SK-N-SH treated with all-trans-retinoic acid at 6 μM for 48 hours (cell line): ENCODE measurements around the gene GBP4.

ENCODE experiments used
- ATAC-seq: fragments of 200-7000 bp; cut with Tn5 transposase; 3 replicates; pipeline ENCODE4 v1.9.1; 2020; ENCODE audit warnings: mild to moderate bottlenecking, moderate library complexity
- ARNTL ChIP-seq: fragments of 450-650 bp; formaldehyde crosslinking; IDR thresholded peaks from 2 replicates; pipeline ENCODE4 v1.5.0; 2020; ENCODE audit warnings: low read depth, mild to moderate bottlenecking, moderate library complexity, borderline replicate concordance
- CSRNP3 ChIP-seq: fragments of 250-450 bp; sonication (Bioruptor Pico); IDR thresholded peaks from 2 replicates; pipeline ENCODE4 v1.5.1; 2021; ENCODE audit warnings: mild to moderate bottlenecking, moderate library complexity
- GLIS3 ChIP-seq: fragments of 250-450 bp; sonication (Bioruptor Pico); IDR thresholded peaks from 2 replicates; pipeline ENCODE4 v1.5.0; 2020; ENCODE audit warnings: mild to moderate bottlenecking, moderate library complexity
- ISL1 ChIP-seq: fragments of 250-450 bp; sonication (Bioruptor Pico); IDR thresholded peaks from 2 replicates; pipeline ENCODE4 v2.1.2; 2022; ENCODE audit warnings: mild to moderate bottlenecking, moderate library complexity
- OSR1 ChIP-seq: fragments of 250-450 bp; sonication (Bioruptor Pico); IDR thresholded peaks from 2 replicates; pipeline ENCODE4 v1.8.0; 2022; ENCODE audit warnings: moderate library complexity, mild to moderate bottlenecking, inconsistent platforms
- PPARA ChIP-seq: fragments of 250-450 bp; sonication (Bioruptor Pico); IDR thresholded peaks from 2 replicates; pipeline ENCODE4 v1.5.0; 2020; ENCODE audit warnings: mild to moderate bottlenecking, borderline replicate concordance
- RARB ChIP-seq: fragments of 250-450 bp; sonication (Bioruptor Pico); IDR thresholded peaks from 2 replicates; pipeline ENCODE4 v1.8.0; 2021; ENCODE audit warnings: mild to moderate bottlenecking, moderate library complexity
- SNAI2 ChIP-seq: fragments of 250-450 bp; sonication (Bioruptor Pico); IDR thresholded peaks from 2 replicates; pipeline ENCODE4 v1.5.0; 2020; ENCODE audit warnings: mild to moderate bottlenecking, moderate library complexity
- TCF4 ChIP-seq: fragments of 250-450 bp; sonication (Bioruptor Pico); IDR thresholded peaks from 2 replicates; pipeline ENCODE4 v1.8.0; 2021; ENCODE audit warnings: mild to moderate bottlenecking, moderate library complexity, borderline replicate concordance
- TOX ChIP-seq: fragments of 250-450 bp; sonication (Bioruptor Pico); IDR thresholded peaks from 2 replicates; pipeline ENCODE4 v1.8.0; 2021; ENCODE audit warnings: mild to moderate bottlenecking, moderate library complexity, borderline replicate concordance
- ZFP3 ChIP-seq: fragments of 250-450 bp; sonication (Bioruptor Pico); IDR thresholded peaks from 2 replicates; pipeline ENCODE4 v1.5.0; 2020; ENCODE audit warnings: mild to moderate bottlenecking, moderate library complexity
- ZFP30 ChIP-seq: fragments of 450-650 bp; formaldehyde crosslinking; IDR thresholded peaks from 2 replicates; pipeline ENCODE4 v1.5.0; 2022; ENCODE audit warnings: mild to moderate bottlenecking, moderate library complexity
- ZNF565 ChIP-seq: fragments of 450-650 bp; formaldehyde crosslinking; conservative IDR thresholded peaks from 2 replicates; pipeline ENCODE4 v1.5.0; 2020; ENCODE audit warnings: low read depth, mild to moderate bottlenecking, moderate library complexity
- ZNF8 ChIP-seq: fragments of 450-650 bp; formaldehyde crosslinking; IDR thresholded peaks from 2 replicates; pipeline ENCODE4 v1.5.0; 2020; ENCODE audit warnings: mild to moderate bottlenecking, moderate library complexity
- TF ChIP-seq, protein P1 (sequence below): fragments of 250-450 bp; sonication (Bioruptor Pico); IDR thresholded peaks from 2 replicates; pipeline ENCODE4 v1.8.0; 2021; ENCODE audit warnings: low read depth, mild to moderate bottlenecking, moderate library complexity, borderline replicate concordance
- TF ChIP-seq, protein P2 (sequence below): fragments of 250-450 bp; sonication (Bioruptor Pico); IDR thresholded peaks from 2 replicates; pipeline ENCODE4 v1.5.1; 2020; ENCODE audit warnings: low read depth, mild to moderate bottlenecking, moderate library complexity
- TF ChIP-seq, protein P3 (sequence below): fragments of 250-450 bp; sonication (Bioruptor Pico); IDR thresholded peaks from 2 replicates; pipeline ENCODE4 v1.8.0; 2020; ENCODE audit warnings: mild to moderate bottlenecking, moderate library complexity, borderline replicate concordance
- TF ChIP-seq, protein P4 (sequence below): fragments of 250-450 bp; sonication (Bioruptor Pico); IDR thresholded peaks from 2 replicates; pipeline ENCODE4 v1.5.0; 2020; ENCODE audit warnings: mild to moderate bottlenecking, moderate library complexity

The GBP4 gene

DNA sequence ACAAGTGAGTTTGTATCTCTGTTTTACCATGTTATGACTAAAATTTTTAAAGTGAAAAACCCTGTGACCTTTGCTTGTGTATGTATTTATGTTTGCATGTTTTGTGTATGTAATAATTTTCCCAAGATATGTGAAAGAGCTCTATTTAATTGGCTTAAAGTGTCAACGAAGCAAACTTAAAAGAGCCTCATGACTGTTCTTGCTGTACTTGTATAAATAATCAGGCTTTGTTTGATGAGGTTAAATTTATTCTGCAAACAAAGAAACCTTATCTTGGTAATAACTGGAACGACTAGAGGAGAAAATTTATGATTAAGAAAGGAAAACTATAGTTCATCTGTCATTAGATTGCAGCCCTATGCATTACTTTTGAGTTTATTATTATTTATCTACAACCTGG, 29.6 kb downstream of the GBP4 start:
- ATAC-seq: no peak
- no peak for TF ChIP-seq ZFP3 (CRISPR knock-in tag)
- TF ChIP-seq, protein P1, sequence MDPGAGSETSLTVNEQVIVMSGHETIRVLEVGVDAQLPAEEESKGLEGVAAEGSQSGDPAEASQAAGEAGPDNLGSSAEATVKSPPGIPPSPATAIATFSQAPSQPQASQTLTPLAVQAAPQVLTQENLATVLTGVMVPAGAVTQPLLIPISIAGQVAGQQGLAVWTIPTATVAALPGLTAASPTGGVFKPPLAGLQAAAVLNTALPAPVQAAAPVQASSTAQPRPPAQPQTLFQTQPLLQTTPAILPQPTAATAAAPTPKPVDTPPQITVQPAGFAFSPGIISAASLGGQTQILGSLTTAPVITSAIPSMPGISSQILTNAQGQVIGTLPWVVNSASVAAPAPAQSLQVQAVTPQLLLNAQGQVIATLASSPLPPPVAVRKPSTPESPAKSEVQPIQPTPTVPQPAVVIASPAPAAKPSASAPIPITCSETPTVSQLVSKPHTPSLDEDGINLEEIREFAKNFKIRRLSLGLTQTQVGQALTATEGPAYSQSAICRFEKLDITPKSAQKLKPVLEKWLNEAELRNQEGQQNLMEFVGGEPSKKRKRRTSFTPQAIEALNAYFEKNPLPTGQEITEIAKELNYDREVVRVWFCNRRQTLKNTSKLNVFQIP (CRISPR knock-in tag): no peak
- TF ChIP-seq, protein P2, sequence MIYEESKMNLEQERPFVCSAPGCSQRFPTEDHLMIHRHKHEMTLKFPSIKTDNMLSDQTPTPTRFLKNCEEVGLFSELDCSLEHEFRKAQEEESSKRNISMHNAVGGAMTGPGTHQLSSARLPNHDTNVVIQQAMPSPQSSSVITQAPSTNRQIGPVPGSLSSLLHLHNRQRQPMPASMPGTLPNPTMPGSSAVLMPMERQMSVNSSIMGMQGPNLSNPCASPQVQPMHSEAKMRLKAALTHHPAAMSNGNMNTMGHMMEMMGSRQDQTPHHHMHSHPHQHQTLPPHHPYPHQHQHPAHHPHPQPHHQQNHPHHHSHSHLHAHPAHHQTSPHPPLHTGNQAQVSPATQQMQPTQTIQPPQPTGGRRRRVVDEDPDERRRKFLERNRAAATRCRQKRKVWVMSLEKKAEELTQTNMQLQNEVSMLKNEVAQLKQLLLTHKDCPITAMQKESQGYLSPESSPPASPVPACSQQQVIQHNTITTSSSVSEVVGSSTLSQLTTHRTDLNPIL: no peak
- TF ChIP-seq, protein P3, sequence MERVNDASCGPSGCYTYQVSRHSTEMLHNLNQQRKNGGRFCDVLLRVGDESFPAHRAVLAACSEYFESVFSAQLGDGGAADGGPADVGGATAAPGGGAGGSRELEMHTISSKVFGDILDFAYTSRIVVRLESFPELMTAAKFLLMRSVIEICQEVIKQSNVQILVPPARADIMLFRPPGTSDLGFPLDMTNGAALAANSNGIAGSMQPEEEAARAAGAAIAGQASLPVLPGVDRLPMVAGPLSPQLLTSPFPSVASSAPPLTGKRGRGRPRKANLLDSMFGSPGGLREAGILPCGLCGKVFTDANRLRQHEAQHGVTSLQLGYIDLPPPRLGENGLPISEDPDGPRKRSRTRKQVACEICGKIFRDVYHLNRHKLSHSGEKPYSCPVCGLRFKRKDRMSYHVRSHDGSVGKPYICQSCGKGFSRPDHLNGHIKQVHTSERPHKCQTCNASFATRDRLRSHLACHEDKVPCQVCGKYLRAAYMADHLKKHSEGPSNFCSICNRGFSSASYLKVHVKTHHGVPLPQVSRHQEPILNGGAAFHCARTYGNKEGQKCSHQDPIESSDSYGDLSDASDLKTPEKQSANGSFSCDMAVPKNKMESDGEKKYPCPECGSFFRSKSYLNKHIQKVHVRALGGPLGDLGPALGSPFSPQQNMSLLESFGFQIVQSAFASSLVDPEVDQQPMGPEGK (CRISPR knock-in tag): no peak
- TF ChIP-seq, all 23 proteins: peak for 0

GRCh38 chr1:89167590-89168230, 31.0 kb downstream of the GBP4 start:
- no peak for TF ChIP-seq RARB
- peak; percentile 58 for TF ChIP-seq ISL1 (CRISPR knock-in tag)
- no peak for TF ChIP-seq ARNTL (CRISPR knock-in tag)
- TF ChIP-seq ZNF8 (CRISPR knock-in tag): no peak
- TF ChIP-seq, protein P1 (CRISPR knock-in tag): no peak
- ATAC-seq: no peak

GRCh38 chr1:89166705-89167104, 32.0 kb downstream of the GBP4 start:
- TF ChIP-seq ZFP30 (CRISPR knock-in tag) (no peak), CSRNP3 (CRISPR knock-in tag) (no peak), ZNF565 (CRISPR knock-in tag) (no peak), SNAI2 (no peak), RARB (no peak), ZFP3 (CRISPR knock-in tag) (no peak), TCF4 (CRISPR knock-in tag) (no peak), PPARA (CRISPR knock-in tag) (no peak), TOX (no peak)
- TF ChIP-seq, protein P1 (CRISPR knock-in tag): no peak

GRCh38 chr1:89165811-89166210, 32.9 kb downstream of the GBP4 start:
- ATAC-seq: no peak
- no peak for TF ChIP-seq ZFP30 (CRISPR knock-in tag)
- TF ChIP-seq ZNF565 (CRISPR knock-in tag): no peak
- no peak for TF ChIP-seq ISL1 (CRISPR knock-in tag)

More at GRCh38 chr1:89166705-89167104, 32.0 kb downstream of the GBP4 start:
- ATAC-seq: no peak

GRCh38 chr1:89151047-89151446, 47.7 kb downstream of the GBP4 start:
- no peak for ATAC-seq
- TF ChIP-seq ISL1 (CRISPR knock-in tag): no peak
- no peak for TF ChIP-seq TCF4 (CRISPR knock-in tag)
- no peak for TF ChIP-seq GLIS3 (CRISPR knock-in tag)
- no peak for TF ChIP-seq SNAI2
- TF ChIP-seq, protein P4, sequence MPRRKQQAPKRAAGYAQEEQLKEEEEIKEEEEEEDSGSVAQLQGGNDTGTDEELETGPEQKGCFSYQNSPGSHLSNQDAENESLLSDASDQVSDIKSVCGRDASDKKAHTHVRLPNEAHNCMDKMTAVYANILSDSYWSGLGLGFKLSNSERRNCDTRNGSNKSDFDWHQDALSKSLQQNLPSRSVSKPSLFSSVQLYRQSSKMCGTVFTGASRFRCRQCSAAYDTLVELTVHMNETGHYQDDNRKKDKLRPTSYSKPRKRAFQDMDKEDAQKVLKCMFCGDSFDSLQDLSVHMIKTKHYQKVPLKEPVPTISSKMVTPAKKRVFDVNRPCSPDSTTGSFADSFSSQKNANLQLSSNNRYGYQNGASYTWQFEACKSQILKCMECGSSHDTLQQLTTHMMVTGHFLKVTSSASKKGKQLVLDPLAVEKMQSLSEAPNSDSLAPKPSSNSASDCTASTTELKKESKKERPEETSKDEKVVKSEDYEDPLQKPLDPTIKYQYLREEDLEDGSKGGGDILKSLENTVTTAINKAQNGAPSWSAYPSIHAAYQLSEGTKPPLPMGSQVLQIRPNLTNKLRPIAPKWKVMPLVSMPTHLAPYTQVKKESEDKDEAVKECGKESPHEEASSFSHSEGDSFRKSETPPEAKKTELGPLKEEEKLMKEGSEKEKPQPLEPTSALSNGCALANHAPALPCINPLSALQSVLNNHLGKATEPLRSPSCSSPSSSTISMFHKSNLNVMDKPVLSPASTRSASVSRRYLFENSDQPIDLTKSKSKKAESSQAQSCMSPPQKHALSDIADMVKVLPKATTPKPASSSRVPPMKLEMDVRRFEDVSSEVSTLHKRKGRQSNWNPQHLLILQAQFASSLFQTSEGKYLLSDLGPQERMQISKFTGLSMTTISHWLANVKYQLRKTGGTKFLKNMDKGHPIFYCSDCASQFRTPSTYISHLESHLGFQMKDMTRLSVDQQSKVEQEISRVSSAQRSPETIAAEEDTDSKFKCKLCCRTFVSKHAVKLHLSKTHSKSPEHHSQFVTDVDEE (CRISPR knock-in tag): no peak
- TF ChIP-seq OSR1 (CRISPR knock-in tag): no peak
- no peak for TF ChIP-seq ZNF565 (CRISPR knock-in tag)
- TF ChIP-seq, protein P3 (CRISPR knock-in tag): no peak
- no peak for TF ChIP-seq ZNF8 (CRISPR knock-in tag)
